Tibial artery (tissue), 4 donors: Measurements from ENCODE around the gene CCDC88B.

Experiments used
- DNase-seq, 2 donors: peaks; one replicate each; pipeline ENCODE4 v3.0.0-alpha.2; 2019
- H3K27ac ChIP-seq, 2 donors: fragments of 200-600 bp; sonication (generic) in 1 of 2; 1 replicate in 1 of 2; 2 replicates in 1 of 2; pipeline ENCODE4 v1.5.1; 2018 to 2019; ENCODE audit warnings: mild to moderate bottlenecking in 1 of 2
- H3K27me3 ChIP-seq, 2 donors: fragments of 200-600 bp; sonication (generic) in 1 of 2; one replicate each; pipeline versions ENCODE4 v1.5.1 to v1.6.0; 2016 to 2019
- H3K36me3 ChIP-seq, 3 donors: fragments of 200-600 bp; sonication (generic) in 2 of 3; one replicate each; pipeline ENCODE4 v1.5.1; 2016 to 2019; ENCODE audit warnings: mild to moderate bottlenecking in 2 of 3
- H3K4me1 ChIP-seq, 4 donors: fragments of 200-600 bp; sonication (generic) in 2 of 4; 1 replicate in 3 of 4; 2 replicates in 1 of 4; pipeline ENCODE4 v1.5.1; 2016 to 2019
- H3K4me3 ChIP-seq, 2 donors: fragments of 200-600 bp; sonication (generic) in 1 of 2; 1 replicate in 1 of 2; 2 replicates in 1 of 2; pipeline ENCODE4 v1.5.1; 2018 to 2019; ENCODE audit warnings: mild to moderate bottlenecking in 2 of 2
- H3K9me3 ChIP-seq, 3 donors: fragments of 200-600 bp; sonication (generic) in 1 of 3; one replicate each; pipeline ENCODE4 v1.5.1; 2016 to 2019
- CTCF ChIP-seq, 2 experiments: fragments of 200-600 bp in 1 of 2; fragments of 450-650 bp in 1 of 2; IDR thresholded peaks; one replicate each; pipeline ENCODE4 v1.5.1; 2017 to 2019; ENCODE audit warnings: antibody characterized with exemption in 2 of 2, mild to moderate bottlenecking in 1 of 2, moderate library complexity in 1 of 2
- intact Hi-C: fragments of 100-400 bp; cut with DNase I; formaldehyde crosslinking; loops from one replicate; pipeline ENCODE4 v1.15.0; 2023; ENCODE audit warnings: low total_unique reads

CCDC88B gene

GRCh38 chr11:64364435-64364834 is 24.4 kb downstream of the CCDC88B start:
- H3K4me1 ChIP-seq: peaks cover 0 to 15% (median 12%) of the 10 kb centered on the region in 4 donors
- intact Hi-C loops: no loop called here
- no peak for DNase-seq
- TF ChIP-seq CTCF (IDR thresholded peaks at IDR 0.05): no peak
- no peaks in the 10 kb centered on the region for H3K9me3 ChIP-seq
- H3K4me3 ChIP-seq: no peak overlapping the region
- H3K27me3 ChIP-seq: no peaks in the 10 kb centered on the region
- H3K27ac ChIP-seq: no peak overlapping the region
- H3K36me3 ChIP-seq: peaks cover 54 to 83% (median 83%) of the 10 kb centered on the region in 3 donors

- DNase-seq: no peak
- Histone ChIP-seq H3K4me1 (peaks cover 0 to 10% (median 7%) of the 10 kb centered on the region in 4 donors), H3K36me3 (peaks cover 59 to 88% (median 87%) of the 10 kb centered on the region in 3 donors), H3K9me3 (no peaks in the 10 kb centered on the region), H3K4me3 (no peak overlapping the region), H3K27ac (no peak overlapping the region), H3K27me3 (no peaks in the 10 kb centered on the region)
- TF ChIP-seq CTCF (IDR thresholded peaks at IDR 0.05): no peak
- intact Hi-C loops: no loop called here
These were observed 24.9 kb downstream of the CCDC88B start for GRCh38 chr11:64364911-64365310.

- DNase-seq: no peak
- H3K4me1 ChIP-seq: peaks cover 0 to 4% (median 1%) of the 10 kb centered on the region in 4 donors
These were observed 26.7 kb downstream of the CCDC88B start for GRCh38 chr11:64366751-64367150.

GRCh38 chr11:64367931-64368672 is 28.1 kb downstream of the CCDC88B start:
- Histone ChIP-seq H3K27ac (no peak overlapping the region), H3K27me3 (no peaks in the 10 kb centered on the region), H3K4me1 (peaks cover 0 to 15% (median 7%) of the 10 kb centered on the region in 4 donors), H3K9me3 (no peaks in the 10 kb centered on the region), H3K4me3 (no peak overlapping the region), H3K36me3 (peaks cover 50 to 87% (median 80%) of the 10 kb centered on the region in 3 donors)
- no peak for DNase-seq
- no peak for TF ChIP-seq CTCF (IDR thresholded peaks at IDR 0.05)
- intact Hi-C loops: no loop called here

More at GRCh38 chr11:64366751-64367150, 26.7 kb downstream of the CCDC88B start:
- Histone ChIP-seq H3K9me3 (no peaks in the 10 kb centered on the region), H3K27me3 (no peaks in the 10 kb centered on the region), H3K27ac (no peak overlapping the region), H3K4me3 (no peak overlapping the region), H3K36me3 (peaks cover 62 to 96% (median 93%) of the 10 kb centered on the region in 3 donors)
- intact Hi-C loops: no loop called here
- TF ChIP-seq CTCF (IDR thresholded peaks at IDR 0.05): no peak

GRCh38 chr11:64368673-64369074 is 28.7 kb downstream of the CCDC88B start:
- peaks cover 44 to 81% (median 75%) of the 10 kb centered on the region in 3 donors for H3K36me3 ChIP-seq
- no peak for TF ChIP-seq CTCF (IDR thresholded peaks at IDR 0.05)
- no peak overlapping the region for H3K4me3 ChIP-seq
- H3K27me3 ChIP-seq: no peaks in the 10 kb centered on the region
- peaks cover 0 to 15% (median 7%) of the 10 kb centered on the region in 4 donors for H3K4me1 ChIP-seq
- no peak overlapping the region for H3K27ac ChIP-seq
- no peaks in the 10 kb centered on the region for H3K9me3 ChIP-seq
- intact Hi-C loops: no loop called here
- no peak for DNase-seq
